Measurements from ENCODE around the gene BCLAF1.

GRCh38 chr6:136337121-136337520 is 47.5 kb upstream of the BCLAF1 start:
- TF ChIP-seq POLR2A (IDR thresholded peaks at IDR 0.05; ENCODE audit: extremely low read depth, insufficient read length) (no peak), CTCF (IDR thresholded peaks at IDR 0.05; ENCODE audit: low read depth, low read length) (no peak), MYC (IDR thresholded peaks at IDR 0.05; ENCODE audit: low read depth, low read length) (no peak)
- TF ChIP-seq, protein P1, sequence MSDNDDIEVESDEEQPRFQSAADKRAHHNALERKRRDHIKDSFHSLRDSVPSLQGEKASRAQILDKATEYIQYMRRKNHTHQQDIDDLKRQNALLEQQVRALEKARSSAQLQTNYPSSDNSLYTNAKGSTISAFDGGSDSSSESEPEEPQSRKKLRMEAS (IDR thresholded peaks at IDR 0.05; ENCODE audit: low read depth, low read length), result no peak

All from NB4 (cell line).